HG03175 (cell line): ENCODE measurements around the gene LIM2.

Experiments
- ATAC-seq: cut with Tn5 transposase; IDR thresholded peaks from one replicate; pipeline ENCODE4 v1.9.1; 2021; ENCODE audit warnings: mild to moderate bottlenecking, moderate library complexity; ENCODE audit not compliant: unreplicated experiment

The LIM2 gene

DNA sequence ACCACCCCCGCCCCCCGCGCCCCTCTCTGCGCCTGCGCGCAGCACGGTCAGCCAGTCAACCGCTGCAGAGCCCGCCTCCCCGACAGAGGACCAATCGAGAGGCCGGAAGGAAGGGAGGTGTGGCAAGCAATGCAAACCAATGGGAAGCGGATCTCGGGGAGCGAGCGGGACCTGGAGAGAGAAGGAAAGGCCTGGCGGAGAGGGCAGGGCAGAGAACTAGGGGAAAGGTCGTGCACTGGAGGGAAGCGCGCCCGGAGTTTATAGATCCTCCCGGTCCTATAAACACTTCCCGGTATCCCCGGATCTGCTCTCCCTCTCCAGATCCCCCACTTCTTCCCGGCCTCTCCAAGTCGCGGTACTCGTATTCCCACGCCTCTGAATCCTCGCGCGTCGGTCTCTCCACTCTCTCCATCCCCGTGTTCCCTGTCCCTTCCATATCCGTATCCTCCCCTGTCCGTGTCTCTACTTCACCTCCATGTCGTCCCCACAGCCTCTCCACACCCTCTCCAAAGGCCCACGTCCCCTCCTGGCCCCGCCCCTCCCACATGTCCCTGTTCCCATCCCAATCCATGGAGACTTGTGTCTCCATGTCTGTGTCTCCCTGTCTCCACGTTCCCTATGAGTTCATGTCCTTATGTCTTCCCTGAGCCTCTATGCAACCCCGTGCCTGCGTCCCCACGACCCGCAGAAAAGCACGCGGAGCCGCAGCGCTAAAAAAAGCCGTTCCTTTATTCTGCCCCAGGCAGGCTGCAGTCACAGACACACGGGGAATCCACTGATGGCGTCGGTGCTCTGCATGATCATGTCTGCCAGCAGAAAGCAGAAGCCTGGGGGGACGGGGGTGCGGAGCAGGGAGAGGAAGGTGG, 21.2 kb downstream of the LIM2 start:
- peak; percentile 60 for ATAC-seq

DNA sequence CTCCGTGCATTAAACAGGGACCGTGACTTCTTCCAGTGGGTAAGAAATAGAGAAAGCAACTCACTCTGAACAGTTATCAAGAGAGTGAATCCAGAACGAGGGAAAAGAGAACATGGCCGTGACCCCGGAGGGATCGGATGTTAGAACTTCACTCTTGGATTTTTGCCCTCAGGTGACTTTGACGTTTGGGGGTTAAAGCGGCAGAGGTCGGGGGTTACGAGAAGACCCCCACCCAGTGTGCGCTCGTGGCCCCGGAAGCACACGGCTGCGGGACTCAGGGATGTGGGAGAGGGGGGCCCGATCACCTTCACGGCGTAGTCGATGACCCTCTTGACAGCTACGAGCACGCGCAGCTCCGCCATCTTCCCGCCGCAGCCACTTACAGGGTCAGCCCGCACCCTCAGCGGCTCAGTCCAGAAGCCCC, 21.8 kb downstream of the LIM2 start, which contains the start of gene ETFB:
Gene ETFB, minus strand, starts transcription at position 424 of the 424 bp plus-strand sequence. Its CDS starts 62 bp downstream, at position 362.
- no peak for ATAC-seq

DNA sequence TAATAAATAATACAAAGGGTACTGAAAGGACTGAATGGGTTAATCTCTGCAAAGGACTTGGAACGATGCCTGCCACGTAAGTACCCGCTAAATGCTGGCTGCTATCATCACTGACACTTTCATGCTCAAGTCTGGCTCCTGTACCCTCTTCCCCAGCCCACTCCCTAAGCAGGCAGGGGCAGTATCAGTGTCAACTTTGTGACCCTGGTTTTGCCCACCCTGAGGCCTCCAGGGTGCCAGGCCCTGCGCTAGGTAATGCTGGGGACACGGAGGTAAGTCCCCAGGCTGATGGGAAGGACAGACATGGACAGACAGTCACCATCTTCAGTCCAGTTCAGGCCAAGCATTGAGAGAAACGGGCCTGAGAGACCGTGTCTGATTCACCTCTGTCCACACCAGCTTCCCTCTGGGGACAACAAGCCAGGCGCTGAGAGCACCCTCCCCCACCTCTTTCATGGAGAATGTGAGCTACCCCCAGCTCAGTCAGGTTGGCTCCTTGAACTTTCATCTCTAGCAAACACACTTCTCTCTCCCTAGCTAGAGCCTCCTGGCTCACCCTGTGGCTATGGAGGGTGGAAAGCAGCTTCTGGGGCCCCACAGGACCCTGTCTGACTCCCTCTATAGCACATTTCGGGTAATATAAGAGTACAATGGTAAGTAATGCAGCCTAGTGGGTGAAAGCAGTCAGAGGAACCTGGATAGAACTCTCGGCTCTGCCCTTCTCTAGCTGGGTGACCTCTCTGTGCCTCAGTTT, 22.4 kb downstream of the LIM2 start:
- no peak for ATAC-seq

DNA sequence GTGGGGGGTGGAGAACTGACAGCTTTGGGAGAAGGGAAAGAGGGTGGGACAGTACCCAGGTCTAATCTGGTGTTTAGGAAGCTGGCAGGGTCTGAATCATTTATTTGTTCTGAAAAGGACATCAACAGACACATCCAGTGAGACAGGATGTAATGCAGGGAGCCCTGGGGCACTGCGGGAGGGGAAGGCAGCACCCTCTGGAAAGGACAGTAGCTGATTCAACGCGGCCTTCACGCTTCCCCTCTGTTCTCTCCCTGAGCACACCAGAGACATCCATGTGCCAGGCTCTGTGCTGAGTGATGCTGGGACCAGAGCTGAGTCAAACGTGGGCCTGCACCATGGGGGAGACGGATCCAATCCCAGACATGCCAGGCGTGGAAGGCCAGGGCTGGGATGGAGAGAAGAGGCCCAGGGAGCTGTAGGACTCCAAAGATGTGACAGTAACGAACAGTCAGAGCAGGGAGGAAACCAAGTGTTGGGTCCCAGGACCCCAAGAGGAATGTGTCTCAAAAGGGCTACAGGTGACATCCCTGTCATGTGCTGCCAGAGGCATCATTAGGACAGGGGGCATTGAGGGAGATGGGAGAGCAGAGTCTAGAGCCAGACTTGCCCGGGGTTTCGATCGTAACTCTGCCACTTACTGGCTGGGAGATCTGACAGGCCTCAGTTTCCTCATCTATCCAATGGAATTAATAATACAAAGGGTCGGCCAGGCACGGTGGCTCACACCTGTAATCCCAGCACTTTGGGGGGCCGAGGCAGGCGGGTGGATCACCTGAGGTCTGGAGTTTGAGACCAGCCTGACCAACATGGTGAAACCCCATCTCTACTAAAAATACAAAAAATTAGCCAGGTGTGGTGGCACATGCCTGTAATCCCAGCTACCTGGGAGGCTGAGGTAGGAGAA, 23.3 kb downstream of the LIM2 start:
- no peak for ATAC-seq

DNA sequence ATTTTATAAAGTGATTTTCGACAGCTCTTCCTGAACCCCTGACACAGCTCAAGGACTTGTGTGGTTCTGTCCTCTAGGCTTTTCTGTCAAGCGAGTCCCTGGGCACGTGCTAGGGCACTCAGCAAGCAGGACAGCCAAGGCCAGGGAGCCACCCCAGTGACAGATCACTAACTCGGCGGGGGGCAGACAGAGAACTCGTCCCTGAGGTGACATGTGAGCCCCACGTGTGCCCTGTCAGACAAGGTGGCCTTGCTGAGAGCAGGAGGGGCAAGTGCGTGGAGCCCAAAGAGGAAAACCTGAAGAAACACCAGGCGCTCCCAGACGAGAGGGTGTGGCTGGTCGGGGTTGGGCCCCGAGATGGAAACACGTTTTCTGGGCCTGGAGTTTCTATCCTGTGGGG, 26.5 kb downstream of the LIM2 start:
- no peak for ATAC-seq

DNA sequence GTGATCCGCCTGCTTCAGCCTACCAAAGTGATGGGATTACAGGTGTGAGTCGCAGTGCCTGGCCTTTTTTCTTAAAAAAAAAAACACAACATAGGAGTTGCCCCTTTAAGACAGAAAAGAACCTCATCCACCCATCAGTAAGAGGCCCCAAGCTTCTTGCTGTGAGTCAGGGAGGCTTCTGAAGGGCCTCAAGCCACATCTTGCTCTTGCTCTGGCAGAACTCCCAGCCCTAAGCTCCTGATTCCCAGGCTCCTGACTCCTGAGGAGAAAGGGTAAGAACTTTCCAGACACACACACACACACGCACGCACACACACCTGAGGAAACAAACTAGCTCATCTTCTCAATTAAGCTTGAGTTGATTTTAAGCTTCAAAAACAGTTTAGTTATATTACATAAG, 28.5 kb downstream of the LIM2 start:
- ATAC-seq: no peak

DNA sequence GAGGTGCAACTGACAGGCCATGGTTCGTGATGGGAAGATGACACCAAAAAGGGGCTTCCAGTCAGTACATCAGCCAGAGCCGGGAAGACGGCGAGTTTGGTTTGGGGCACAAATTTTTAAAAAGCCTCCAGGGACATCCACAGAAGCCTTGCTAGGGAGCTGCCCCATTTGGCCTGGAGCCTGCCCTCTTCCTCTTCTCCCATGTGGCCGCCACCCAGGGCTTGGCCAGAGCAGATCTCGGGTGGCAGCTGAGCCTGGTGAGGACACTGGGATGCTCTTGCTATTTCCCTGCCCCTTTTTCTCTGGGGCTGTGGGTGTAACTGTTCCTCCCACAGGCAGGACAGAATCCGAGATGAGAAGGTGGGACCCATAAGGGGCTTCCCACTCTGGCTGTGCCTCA, 29.8 kb downstream of the LIM2 start:
- ATAC-seq: no peak

DNA sequence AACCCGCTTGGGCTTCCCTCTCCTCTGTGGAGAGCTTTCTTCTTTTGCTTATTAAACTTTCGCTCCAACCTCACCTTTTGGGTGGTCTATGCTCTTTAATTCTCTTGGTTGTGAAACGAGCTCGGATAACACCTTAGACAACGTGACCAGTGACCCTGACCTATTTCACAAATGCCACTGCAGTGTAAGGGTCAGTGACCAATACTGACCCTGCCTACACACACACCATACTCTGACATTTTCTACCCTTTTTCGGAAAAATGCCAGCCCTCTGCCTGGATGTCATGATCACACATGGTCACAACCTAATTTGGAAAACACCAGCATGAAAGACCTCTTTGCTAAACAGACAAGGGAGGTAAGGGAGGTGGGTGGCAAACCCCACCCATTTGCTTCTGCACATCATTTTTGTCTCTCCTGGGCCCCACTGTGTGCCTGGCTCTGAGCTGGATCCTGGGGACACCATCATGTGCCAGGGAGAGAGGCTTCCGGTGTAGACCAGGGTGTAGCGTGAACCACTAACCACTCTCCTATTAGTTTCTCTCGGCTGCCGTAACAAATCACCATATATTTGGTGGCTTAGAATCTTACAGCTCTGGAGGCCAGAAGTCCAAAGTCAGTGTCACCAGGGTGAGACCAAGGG, 31.5 kb downstream of the LIM2 start:
- ATAC-seq: no peak

DNA sequence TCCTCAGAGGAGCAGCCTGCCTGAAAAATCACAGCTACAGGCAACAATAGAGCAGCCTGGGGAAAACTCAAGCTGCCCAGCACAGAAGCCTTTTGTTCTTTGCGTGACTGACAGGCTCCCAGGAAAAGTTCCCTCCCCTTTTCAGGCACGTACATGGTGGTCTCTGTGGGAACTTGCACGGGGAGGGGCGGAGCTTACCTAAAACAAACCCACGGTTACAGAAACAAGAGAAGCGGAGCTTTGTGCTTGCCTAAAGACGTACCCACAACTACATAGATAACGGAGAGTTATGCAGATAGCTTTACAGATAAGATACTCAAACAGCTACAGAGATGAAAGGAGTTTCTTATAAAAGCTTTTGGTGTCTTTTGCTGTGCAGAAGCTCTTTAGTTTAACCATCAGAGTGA, 33.0 kb downstream of the LIM2 start:
- ATAC-seq: no peak

DNA sequence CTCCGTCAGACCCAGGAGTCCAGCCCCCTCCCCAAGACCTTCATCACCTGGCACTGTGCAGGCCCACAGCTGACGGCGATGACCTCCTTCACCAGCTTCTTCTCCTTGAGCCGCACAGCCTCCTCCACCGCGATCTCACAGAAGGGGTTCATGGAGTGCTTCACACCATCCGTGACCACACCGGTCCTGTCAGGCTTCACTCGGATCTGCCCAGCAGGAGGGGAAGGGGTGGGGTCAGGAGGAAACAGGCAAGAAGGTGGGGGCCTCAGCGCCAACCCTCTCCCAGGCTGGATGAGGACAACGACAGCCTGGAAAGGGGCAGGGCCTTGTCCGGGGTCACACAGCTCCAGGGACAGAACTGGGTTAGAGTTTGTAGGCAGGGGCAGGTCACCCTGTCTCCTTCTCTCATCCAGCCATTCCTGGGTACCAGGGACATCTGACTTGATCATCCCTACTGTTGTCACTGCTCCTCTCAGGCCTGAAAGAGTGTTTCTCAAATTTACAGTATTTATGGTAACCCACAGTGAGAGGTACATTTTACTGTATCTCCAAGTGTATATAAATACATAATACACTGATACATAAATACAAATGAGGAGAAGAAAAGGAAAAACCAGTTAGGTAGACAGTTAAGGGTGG, 33.6 kb downstream of the LIM2 start:
- ATAC-seq: no peak

DNA sequence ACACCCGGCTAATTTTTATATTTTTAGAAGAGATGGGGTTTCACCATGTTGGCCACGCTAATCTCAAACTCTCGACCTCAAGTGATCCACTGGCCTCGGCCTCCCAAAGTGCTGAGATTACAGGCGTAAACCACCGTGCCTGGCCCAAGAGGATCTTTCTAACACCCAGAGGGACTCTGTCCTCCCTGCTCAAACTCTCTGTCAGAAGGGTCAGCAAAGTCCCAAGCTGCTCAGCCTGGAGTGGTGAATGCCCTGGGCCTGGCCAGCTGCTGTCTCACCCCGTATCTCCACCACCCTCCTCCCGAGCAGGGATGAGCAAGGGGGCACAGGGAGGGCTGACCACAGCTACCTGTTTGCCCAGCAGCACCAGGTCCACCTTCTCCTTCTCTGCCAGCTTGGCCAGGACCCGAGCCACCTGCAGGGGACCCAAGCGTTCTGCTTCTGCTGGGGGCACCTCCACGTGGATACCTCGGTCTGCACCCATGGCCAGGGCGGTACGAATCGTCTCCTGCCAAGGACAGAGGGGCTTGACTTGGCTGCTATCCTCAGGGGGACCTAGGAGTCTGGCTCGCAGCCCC, 34.9 kb downstream of the LIM2 start:
- no peak for ATAC-seq

DNA sequence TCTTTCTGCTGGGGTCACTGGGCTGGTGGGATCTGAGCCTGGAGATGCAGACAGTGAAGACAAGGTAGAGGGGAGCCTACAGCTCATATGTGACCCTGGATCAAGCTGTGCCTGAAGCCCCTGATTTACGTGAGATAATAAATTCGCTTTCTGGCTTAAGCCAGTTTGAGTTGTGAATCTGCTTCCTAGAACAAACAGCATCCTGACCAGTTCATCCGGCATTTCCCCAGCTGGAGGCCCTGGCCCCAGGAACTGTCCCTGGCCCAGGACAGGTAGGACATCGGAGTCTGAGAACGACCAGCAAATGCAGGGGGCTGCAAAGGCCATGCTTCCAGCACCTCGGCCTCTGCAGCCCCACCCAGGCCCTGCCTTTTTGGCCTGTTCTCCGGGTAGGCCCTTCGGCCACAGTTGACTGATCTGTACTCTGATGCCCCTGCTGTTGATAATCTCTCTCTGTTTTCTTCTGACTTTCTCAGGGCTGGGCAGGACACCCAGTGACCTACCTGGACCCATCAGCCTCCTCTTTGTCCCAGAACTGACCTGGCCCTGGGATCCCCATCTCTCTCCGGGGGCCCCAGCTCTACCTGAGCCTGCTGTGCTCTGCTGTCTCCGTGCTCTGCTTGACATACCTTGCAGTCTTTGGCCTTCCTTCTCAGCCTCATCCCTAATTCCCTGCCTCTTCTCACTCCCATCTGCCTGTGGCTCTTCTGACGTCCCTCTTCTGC, 36.3 kb downstream of the LIM2 start:
- ATAC-seq: no peak

DNA sequence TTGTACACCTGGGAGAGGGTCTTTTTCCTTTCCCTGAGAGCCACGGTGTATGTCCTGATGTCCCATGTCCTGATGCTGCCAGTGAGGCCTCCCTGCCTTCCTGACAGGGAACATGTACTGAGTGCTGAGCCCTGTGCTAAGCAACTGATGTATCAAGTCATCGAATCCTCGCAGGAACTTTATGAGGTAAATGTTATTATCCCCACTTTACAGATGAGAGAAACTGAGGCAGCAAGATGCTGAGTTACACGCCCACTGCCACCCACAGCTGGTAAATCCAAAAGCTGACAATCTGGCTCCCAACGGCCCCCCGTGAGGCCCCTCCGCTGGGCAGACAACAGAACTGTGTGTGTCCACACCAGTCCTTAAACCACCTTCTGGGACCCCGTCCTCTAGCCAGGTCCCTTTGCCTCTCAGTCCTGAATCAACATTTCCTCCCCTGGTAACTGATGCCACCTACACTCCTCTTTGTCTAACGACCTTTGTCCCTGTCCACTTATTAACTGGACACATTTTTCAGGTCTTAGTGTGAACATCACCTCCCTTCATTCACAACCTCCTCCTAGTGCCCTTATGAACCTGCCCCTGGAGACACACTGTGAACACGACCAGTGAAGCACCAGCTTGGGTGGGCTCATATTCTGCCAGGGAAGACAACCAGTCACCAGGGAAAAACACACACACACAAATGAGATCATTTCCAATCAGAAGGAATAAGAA, 40.4 kb downstream of the LIM2 start:
- ATAC-seq: no peak

DNA sequence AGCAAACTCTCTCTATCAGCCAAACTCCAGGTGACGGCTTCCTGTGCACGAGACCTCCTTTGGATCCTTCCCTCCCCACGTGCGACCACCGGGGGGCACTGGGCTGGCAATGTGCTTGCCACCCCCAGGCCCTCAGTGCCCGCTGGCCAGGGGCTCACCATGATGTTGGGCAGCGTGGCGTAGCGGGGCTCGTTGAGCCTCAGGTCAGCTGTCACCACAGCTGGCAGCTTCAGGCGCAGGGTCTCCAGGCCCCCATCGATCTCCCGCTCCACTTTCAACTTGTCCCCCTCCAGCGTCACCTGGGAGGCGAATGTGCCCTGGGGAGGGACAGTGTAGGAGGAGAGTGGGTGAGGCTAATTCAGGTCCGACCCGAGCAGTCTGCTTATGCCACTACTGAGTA, 41.0 kb downstream of the LIM2 start:
- no peak for ATAC-seq

DNA sequence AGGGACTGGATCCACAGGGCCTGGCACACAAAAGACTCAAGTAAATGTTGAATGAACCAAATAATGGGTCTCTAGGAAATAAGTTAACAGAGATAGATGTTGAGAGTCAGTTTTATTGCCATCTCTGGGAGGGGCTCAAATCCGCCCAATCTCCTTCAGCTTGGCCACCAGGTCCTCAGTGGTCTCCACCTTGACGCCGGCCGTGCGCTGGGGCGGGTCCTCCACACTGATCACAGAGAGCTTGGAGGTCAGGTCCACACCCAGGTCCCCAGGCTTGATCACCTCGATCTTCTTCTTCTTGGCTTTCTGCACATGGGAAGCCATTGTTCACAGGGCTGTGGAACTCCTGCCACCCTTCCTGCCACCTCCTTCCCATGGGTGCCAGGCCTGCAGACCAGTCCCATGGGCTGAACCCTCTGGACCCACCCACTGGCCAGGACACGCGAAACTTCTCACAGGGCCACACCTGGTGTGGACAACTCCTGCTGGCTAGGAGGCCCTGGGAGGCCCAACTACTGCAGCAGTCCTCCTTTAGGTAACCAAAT, 42.6 kb downstream of the LIM2 start:
- ATAC-seq: no peak

DNA sequence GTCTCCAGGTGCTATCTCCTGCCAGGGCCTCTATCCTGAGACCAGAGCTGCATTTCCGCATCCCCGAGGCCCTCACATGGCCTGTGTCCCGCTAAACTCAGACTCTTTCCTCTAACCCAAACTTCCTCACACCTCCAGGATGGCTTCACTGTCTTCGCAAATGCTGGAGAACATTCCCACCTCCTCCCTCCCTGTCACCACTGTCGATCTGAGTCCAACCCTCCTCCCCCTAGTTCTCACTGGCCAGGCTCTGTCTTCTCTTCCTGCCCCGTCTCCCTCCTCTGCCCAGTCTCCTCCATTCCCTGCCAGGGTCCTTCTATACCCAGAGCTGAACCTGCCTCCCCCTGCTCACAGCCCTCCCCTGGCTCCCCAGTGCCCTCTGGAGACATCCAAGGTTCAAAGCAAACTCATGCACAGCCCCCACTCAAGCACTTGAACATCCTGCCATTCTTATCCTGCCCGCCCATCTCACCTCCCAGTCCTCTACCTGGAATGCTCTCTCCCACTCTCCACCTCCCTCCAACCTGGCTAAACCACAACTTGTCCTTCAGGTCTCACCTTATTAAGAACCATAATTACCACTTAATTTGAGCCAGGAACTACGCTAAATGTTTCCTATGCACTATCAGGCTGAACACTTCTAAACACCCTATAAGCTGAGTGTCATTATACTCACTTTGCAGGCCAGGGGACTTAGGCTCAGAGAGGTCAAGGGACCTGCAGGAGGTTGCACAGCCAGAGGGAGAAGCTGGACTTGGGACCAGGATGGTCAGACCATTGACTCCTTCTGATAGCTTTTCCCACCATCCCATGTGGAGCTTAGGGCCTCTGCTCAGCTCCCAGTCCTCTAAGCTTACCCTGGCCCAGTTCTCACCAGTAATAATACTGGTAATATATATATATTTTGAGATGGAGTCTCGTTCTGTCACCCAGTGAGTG, 44.9 kb downstream of the LIM2 start:
- ATAC-seq: no peak

DNA sequence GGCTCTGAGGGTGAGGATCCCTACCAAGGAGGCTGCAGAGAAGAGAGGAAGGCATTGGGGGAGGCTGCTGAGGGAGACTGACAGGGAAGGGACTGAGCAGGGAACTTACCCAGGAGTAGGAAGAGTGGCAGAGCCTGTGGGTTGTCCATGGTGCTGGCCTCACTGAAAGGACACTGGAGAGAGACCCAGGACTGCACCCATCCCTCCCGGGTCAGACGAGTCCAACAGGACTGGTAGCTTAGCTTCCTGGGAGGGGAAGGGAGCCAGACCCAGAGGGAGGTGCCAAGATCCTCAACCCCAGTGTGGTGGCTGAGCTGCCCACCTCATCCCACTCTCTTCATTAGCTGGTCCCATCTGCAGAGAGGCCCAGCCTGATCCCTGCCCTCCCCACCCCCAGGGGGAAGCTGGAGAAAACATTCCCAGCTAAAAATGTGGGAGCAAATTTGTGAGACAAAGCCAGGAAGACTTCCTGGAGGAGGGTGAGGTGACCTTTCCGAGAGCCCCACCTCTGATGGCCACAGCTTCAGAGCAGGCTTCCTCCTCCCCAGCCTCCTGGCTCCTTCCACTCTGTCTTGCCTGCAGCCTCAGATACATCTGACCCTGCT, 45.7 kb downstream of the LIM2 start, which contains the start of gene VSIG10L:
Gene VSIG10L, minus strand, starts transcription at position 164 of the 605 bp plus-strand sequence. Its CDS starts 15 bp downstream, at position 149.
- no peak for ATAC-seq
